OCI-LY3 (cell line): ENCODE results near the gene LRRC7.

Experiments
- CTCF ChIP-seq: fragments of 200-600, 300-600 bp; sonication (generic); IDR thresholded peaks from 2 replicates; pipeline ENCODE4 v1.5.1; 2014; ENCODE audit warnings: antibody characterized with exemption, low read length, low read depth
- EZH2phosphoT487 ChIP-seq: fragments of 200-600 bp; shearing (Covaris generic); IDR thresholded peaks from 2 replicates; pipeline ENCODE4 v1.6.1; 2018; ENCODE audit warnings: antibody characterized with exemption, mixed run types, low read depth

GRCh38 chr1:69847670-69848069, 279.9 kb downstream of the LRRC7 start:
- TF ChIP-seq CTCF (no peak), EZH2phosphoT487 (no peak)
